Measurements from ENCODE around the gene ARHGEF25.

DNA sequence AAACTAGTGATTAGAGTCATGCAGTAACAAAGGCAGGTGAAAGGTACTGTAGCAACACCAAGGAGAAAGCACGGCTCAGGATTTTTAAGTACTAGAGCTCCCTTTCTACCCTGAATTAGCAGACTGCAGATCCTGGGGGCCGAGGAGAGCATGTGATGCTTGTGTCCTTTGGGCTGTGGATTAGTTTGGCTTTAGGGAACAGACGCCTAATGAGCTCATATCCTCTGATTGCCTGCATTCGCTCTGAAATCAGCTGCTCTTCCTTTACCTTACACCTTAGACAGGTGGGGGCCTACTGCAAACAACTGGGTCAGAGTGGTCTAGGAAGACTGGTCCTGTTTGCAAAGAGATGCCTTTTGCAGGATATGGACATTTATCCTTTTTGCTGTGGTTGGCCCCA lies 18.0 kb upstream of the ARHGEF25 start:
- no peak for TF ChIP-seq CTCF (CRISPR knock-in tag; IDR thresholded peaks at IDR 0.05)
- TF ChIP-seq ZNF275 (CRISPR knock-in tag; IDR thresholded peaks at IDR 0.05; ENCODE audit: borderline replicate concordance): no peak
- TF ChIP-seq TBL1XR1 (IDR thresholded peaks at IDR 0.05; ENCODE audit: borderline replicate concordance, low read length, partially characterized antibody): no peak
- TF ChIP-seq YY1 (IDR thresholded peaks at IDR 0.05; ENCODE audit: insufficient read depth, insufficient replicate concordance, low read depth, low read length): no peak
- TF ChIP-seq FOXM1 (CRISPR knock-in tag; IDR thresholded peaks at IDR 0.05): no peak
- TF ChIP-seq FOXJ3 (CRISPR knock-in tag; IDR thresholded peaks at IDR 0.05; ENCODE audit: borderline replicate concordance): no peak
- no peak for TF ChIP-seq ZNF282 (IDR thresholded peaks at IDR 0.05; ENCODE audit: partially characterized antibody)
- TF ChIP-seq POLR2AphosphoS2 (IDR thresholded peaks at IDR 0.05; ENCODE audit: low read depth, low read length): no peak
- TF ChIP-seq HNRNPL (IDR thresholded peaks at IDR 0.05; ENCODE audit: low read depth, low read length): no peak
- no peak for TF ChIP-seq NFATC3 (CRISPR knock-in tag; IDR thresholded peaks at IDR 0.05)
